HCT116 (cell line): ENCODE results near the gene PCSK2. TPM values are rescaled to one million over a fixed set of nuclear protein-coding genes. Genes with fewer than 3 reads are reported as not detected.

Source experiments
- ATAC-seq: fragments of 200-7000 bp; cut with Tn5 transposase; 2 replicates; pipeline ENCODE4 v1.9.1; 2020; ENCODE audit warnings: mild to moderate bottlenecking, moderate library complexity
- BruUV-seq: library from RNA; stranded (reverse); fragments of 400-500 nt; replicated peaks from 2 replicates; lab custom pipeline; 2021; lab: Mats Ljungman, UMichigan
- CTCF ChIA-PET: fragments of 300-600 bp; sonication (Branson Sonifier 250); formaldehyde crosslinking; loops from one replicate; lab custom pipeline; 2021; ENCODE audit warnings: antibody characterized with exemption; lab: Charles Lee
- POLR2A ChIA-PET: fragments of 300-600, 350-600 bp; sonication (Branson Sonifier 250); formaldehyde crosslinking; loops from one replicate; lab custom pipeline; 2021; ENCODE audit warnings: antibody characterized with exemption; lab: Charles Lee
- RAD21 ChIA-PET, 2 experiments: fragments of 300-600 bp; sonication (Branson Sonifier 250); formaldehyde crosslinking; loops; one replicate each; lab custom pipeline; 2023; ENCODE audit warnings: low total read pairs in 2 of 2; ENCODE audit not compliant: uncharacterized antibody in 2 of 2, unreplicated experiment in 2 of 2, low non-redundant PET in 1 of 2; lab: Charles Lee
- DNase-seq: peaks from one replicate; pipeline ENCODE4 v3.0.0-alpha.2; 2010; ENCODE audit warnings: low read depth, low spot score
- H2AFZ ChIP-seq: fragments of 200-600 bp; shearing (Covaris generic), sonication (generic); 2 replicates; pipeline ENCODE4 v1.6.1; 2017; ENCODE audit warnings: low read depth, mixed run types, mixed read lengths, antibody characterized with exemption, low read length; ENCODE audit not compliant: poor library complexity, severe bottlenecking
- H3K27ac ChIP-seq: 2 replicates; pipeline ENCODE4 v1.5.1; 2012; ENCODE audit warnings: low read depth, low read length
- H3K27me3 ChIP-seq: fragments of 200-600 bp; sonication (generic); 2 replicates; pipeline ENCODE4 v1.6.1; 2016; ENCODE audit warnings: mixed run types, low read length, mixed read lengths; ENCODE audit not compliant: insufficient read depth
- H3K36me3 ChIP-seq, 2 experiments: fragments of 200-500 bp in 1 of 2; fragments of 200-600 bp in 1 of 2; sonication (Bioruptor generic) in 1 of 2; sonication (generic) in 1 of 2; 2 replicates each; pipeline versions ENCODE4 v1.5.1 to v1.6.1; 2014 to 2016; ENCODE audit warnings: low read length in 2 of 2, inconsistent platforms in 1 of 2, mixed read lengths in 1 of 2, mixed run types in 1 of 2; ENCODE audit not compliant: insufficient read depth in 2 of 2, control insufficient read depth in 1 of 2
- H3K4me1 ChIP-seq, 2 experiments: fragments of 200-600 bp in 1 of 2; sonication (generic) in 1 of 2; 2 replicates each; pipeline versions ENCODE4 v1.5.1 to v1.6.1; 2012 to 2017; ENCODE audit warnings: low read length in 2 of 2, inconsistent platforms in 1 of 2, mild to moderate bottlenecking in 1 of 2, mixed read lengths in 1 of 2, mixed run types in 1 of 2, moderate library complexity in 1 of 2; ENCODE audit not compliant: insufficient read depth in 2 of 2, control insufficient read depth in 1 of 2
- H3K4me2 ChIP-seq: fragments of 200-600 bp; sonication (generic); 2 replicates; pipeline ENCODE4 v1.6.1; 2017; ENCODE audit warnings: mixed run types, low read length, mixed read lengths
- H3K4me3 ChIP-seq, 2 experiments: fragments of 200-600 bp in 1 of 2; sonication (generic) in 1 of 2; replicated peaks in 1 of 2; 2 replicates each; pipeline ENCODE4 v1.5.1; 2011 to 2016; ENCODE audit warnings: low read length in 2 of 2, control low read depth in 1 of 2, low read depth in 1 of 2, mild to moderate bottlenecking in 1 of 2, mixed read lengths in 1 of 2, mixed run types in 1 of 2
- H3K79me2 ChIP-seq: fragments of 200-600 bp; sonication (generic); 2 replicates; pipeline ENCODE4 v1.6.1; 2017; ENCODE audit warnings: mild to moderate bottlenecking, mixed run types, low read length, moderate library complexity, mixed read lengths; ENCODE audit not compliant: insufficient read depth
- H3K9ac ChIP-seq: fragments of 200-600 bp; sonication (generic); 2 replicates; pipeline ENCODE4 v1.6.1; 2016; ENCODE audit warnings: low read length, mixed read lengths
- H3K9me2 ChIP-seq: fragments of 200-600 bp; sonication (generic), shearing (Covaris generic); 2 replicates; pipeline ENCODE4 v1.6.1; 2017; ENCODE audit warnings: mixed run types, mild to moderate bottlenecking, moderate library complexity; ENCODE audit not compliant: insufficient read depth
- H3K9me3 ChIP-seq, 2 experiments: fragments of 200-500 bp in 1 of 2; fragments of 200-600 bp in 1 of 2; sonication (Bioruptor generic) in 1 of 2; sonication (generic) in 1 of 2; 2 replicates each; pipeline ENCODE4 v1.6.1; 2014 to 2017; ENCODE audit warnings: low read length in 2 of 2, mixed read lengths in 2 of 2, inconsistent platforms in 1 of 2, low read depth in 1 of 2, mild to moderate bottlenecking in 1 of 2, mixed run types in 1 of 2, moderate library complexity in 1 of 2; ENCODE audit not compliant: control insufficient read depth in 1 of 2, insufficient read depth in 1 of 2
- H4K20me1 ChIP-seq: fragments of 200-600 bp; sonication (generic), shearing (Covaris generic); 2 replicates; pipeline ENCODE4 v1.6.1; 2017; ENCODE audit warnings: mixed run types, mild to moderate bottlenecking, moderate library complexity; ENCODE audit not compliant: insufficient read depth
- CBX3 ChIP-seq: IDR thresholded peaks from 2 replicates; pipeline ENCODE4 v1.6.1; 2012; ENCODE audit warnings: low read depth
- CEBPB ChIP-seq: IDR thresholded peaks from 2 replicates; pipeline ENCODE4 v1.6.1; 2012; ENCODE audit warnings: low read depth
- EGR1 ChIP-seq: IDR thresholded peaks from 2 replicates; pipeline ENCODE4 v1.6.1; 2012; ENCODE audit warnings: low read depth
- ELF1 ChIP-seq: IDR thresholded peaks from 2 replicates; pipeline ENCODE4 v1.6.1; 2012; ENCODE audit warnings: low read depth, borderline replicate concordance
- EZH2 ChIP-seq: fragments of 200-600 bp; sonication (generic); IDR thresholded peaks from 2 replicates; pipeline ENCODE4 v1.6.1; 2017; ENCODE audit warnings: antibody characterized with exemption, mixed run types
- JUND ChIP-seq: IDR thresholded peaks from 2 replicates; pipeline ENCODE4 v1.6.1; 2012
- RAD21 ChIP-seq: IDR thresholded peaks from 2 replicates; pipeline ENCODE4 v1.6.1; 2012; ENCODE audit warnings: low read depth, mild to moderate bottlenecking
- SIN3A ChIP-seq: IDR thresholded peaks from 2 replicates; pipeline ENCODE4 v1.6.1; 2012; ENCODE audit warnings: low read depth
- SP1 ChIP-seq: IDR thresholded peaks from 2 replicates; pipeline ENCODE4 v1.6.1; 2012; ENCODE audit warnings: low read depth
- TCF7L2 ChIP-seq: IDR thresholded peaks from 2 replicates; pipeline ENCODE4 v1.7.0; 2011; ENCODE audit warnings: borderline replicate concordance, inconsistent platforms; ENCODE audit not compliant: insufficient read depth, insufficient read length; ENCODE audit errors: extremely low read depth
- YY1 ChIP-seq: IDR thresholded peaks from 2 replicates; pipeline ENCODE4 v1.6.1; 2011; ENCODE audit warnings: low read length, low read depth, moderate library complexity, mild to moderate bottlenecking; ENCODE audit not compliant: insufficient replicate concordance; ENCODE audit errors: extremely low read depth
- ZBTB33 ChIP-seq: IDR thresholded peaks from 2 replicates; pipeline ENCODE4 v1.6.1; 2011; ENCODE audit warnings: mild to moderate bottlenecking, low read length, moderate library complexity; ENCODE audit not compliant: insufficient replicate concordance; ENCODE audit errors: extremely low read depth
- ZNF274 ChIP-seq: fragments of 200-500 bp; sonication (Bioruptor generic); IDR thresholded peaks from 2 replicates; pipeline ENCODE4 v1.6.1; 2014; ENCODE audit warnings: mild to moderate bottlenecking, low read depth, low read length, inconsistent platforms
- intact Hi-C: fragments of 100-400 bp; cut with micrococcal nuclease; formaldehyde crosslinking; loops from 2 replicates; pipeline ENCODE4 v1.10.0; 2022
- total RNA-seq: library from RNA; stranded (reverse); gene quantifications from one replicate; pipeline ENCODE4 v1.2.1, GENCODE V29; 2021; ENCODE audit not compliant: unreplicated experiment
- TF ChIP-seq, protein P1 (sequence below): IDR thresholded peaks from 2 replicates; pipeline ENCODE4 v1.6.1; 2012
- TF ChIP-seq, protein P2 (sequence below), 3 experiments: fragments of 200-600 bp in 1 of 3; sonication (generic) in 1 of 3; IDR thresholded peaks in 2 of 3; conservative IDR thresholded peaks in 1 of 3; 2 replicates each; pipeline ENCODE4 v1.5.1; 2012 to 2017; ENCODE audit warnings: low read depth in 2 of 3, low read length in 2 of 3, antibody characterized with exemption in 1 of 3, borderline replicate concordance in 1 of 3, control low read depth in 1 of 3, mild to moderate bottlenecking in 1 of 3, mixed read lengths in 1 of 3, mixed run types in 1 of 3, moderate library complexity in 1 of 3; ENCODE audit not compliant: insufficient read depth in 1 of 3
- TF ChIP-seq, protein P3 (sequence below): IDR thresholded peaks from 2 replicates; pipeline ENCODE4 v1.6.1; 2012

PCSK2 gene
- total RNA-seq, 1 experiment from 2014 or later = not detected

DNA sequence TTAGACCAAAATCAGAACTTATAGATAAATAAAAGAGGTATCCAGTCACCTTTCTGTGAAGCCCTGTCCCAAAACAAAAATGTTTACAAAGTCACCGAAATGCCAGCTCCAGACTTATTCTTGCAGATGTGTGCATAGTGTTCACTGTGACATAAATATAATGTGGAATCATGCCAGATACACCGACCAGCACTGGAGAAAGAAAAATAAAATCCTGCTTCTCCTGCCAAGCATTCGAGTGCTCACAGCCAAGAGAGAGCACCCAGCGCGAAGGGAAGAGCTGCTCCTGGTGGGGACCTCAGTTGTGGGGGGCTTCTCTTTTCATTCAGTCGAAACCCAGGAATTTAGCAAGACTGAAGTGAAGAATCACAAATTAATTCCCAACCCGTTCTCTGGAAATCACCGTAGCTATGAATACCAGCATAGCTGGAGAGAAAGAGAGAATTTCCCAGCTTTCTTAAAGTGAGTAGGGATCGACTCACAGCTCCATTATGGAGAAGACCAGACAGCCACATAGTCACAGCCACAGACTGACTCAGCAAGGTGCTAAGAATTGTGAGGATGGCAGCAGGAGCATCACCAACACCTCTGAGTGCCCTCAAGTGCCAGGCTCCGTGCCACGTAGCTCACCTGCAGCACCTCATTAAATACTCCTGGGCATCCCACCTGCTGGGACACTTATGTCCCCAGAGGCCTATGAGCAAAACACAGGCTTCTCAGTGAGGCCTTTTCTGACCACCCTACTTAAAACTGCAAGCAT, 271.2 kb downstream of the PCSK2 start:
- TF ChIP-seq SIN3A (no peak), YY1 (no peak), EGR1 (no peak), EZH2 (no peak), CEBPB (no peak), ZBTB33 (no peak), ZNF274 (no peak), CBX3 (no peak), JUND (no peak), TCF7L2 (no peak), RAD21 (no peak), ELF1 (no peak), SP1 (no peak)
- TF ChIP-seq, protein P1, sequence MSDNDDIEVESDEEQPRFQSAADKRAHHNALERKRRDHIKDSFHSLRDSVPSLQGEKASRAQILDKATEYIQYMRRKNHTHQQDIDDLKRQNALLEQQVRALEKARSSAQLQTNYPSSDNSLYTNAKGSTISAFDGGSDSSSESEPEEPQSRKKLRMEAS = no peak
- TF ChIP-seq, protein P2, sequence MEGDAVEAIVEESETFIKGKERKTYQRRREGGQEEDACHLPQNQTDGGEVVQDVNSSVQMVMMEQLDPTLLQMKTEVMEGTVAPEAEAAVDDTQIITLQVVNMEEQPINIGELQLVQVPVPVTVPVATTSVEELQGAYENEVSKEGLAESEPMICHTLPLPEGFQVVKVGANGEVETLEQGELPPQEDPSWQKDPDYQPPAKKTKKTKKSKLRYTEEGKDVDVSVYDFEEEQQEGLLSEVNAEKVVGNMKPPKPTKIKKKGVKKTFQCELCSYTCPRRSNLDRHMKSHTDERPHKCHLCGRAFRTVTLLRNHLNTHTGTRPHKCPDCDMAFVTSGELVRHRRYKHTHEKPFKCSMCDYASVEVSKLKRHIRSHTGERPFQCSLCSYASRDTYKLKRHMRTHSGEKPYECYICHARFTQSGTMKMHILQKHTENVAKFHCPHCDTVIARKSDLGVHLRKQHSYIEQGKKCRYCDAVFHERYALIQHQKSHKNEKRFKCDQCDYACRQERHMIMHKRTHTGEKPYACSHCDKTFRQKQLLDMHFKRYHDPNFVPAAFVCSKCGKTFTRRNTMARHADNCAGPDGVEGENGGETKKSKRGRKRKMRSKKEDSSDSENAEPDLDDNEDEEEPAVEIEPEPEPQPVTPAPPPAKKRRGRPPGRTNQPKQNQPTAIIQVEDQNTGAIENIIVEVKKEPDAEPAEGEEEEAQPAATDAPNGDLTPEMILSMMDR (IDR thresholded peaks at IDR 0.05 in 2 of 3, conservative IDR thresholded peaks at IDR 0.05 in 1 of 3; ENCODE audit: borderline replicate concordance in 1 of 3, insufficient read depth in 1 of 3, low read depth in 2 of 3, low read length in 2 of 3) = no peak
- TF ChIP-seq, protein P3, sequence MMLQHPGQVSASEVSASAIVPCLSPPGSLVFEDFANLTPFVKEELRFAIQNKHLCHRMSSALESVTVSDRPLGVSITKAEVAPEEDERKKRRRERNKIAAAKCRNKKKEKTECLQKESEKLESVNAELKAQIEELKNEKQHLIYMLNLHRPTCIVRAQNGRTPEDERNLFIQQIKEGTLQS = no peak
- no peak overlapping the region for H2AFZ ChIP-seq
- no peaks in the 10 kb centered on the region for H3K4me1 ChIP-seq
- H3K9ac ChIP-seq = no peak overlapping the region
- DNase-seq = no peak
- no peaks in the 10 kb centered on the region for H3K79me2 ChIP-seq
- H3K9me3 ChIP-seq = no peaks in the 10 kb centered on the region
- no peaks in the 10 kb centered on the region for H3K27me3 ChIP-seq
- no peak overlapping the region for H3K27ac ChIP-seq
- ATAC-seq = 0 out of 2 replicates have a peak, but pooled peaks have one; percentile 20
- ChIA-PET CTCF (no interaction called here), RAD21 (no interaction called here), POLR2A (no interaction called here)
- no peak overlapping the region for H3K4me3 ChIP-seq
- H3K4me2 ChIP-seq = no peak overlapping the region
- intact Hi-C loops = no loop called here
- no TSS peak for BruUV-seq
- no peaks in the 10 kb centered on the region for H3K9me2 ChIP-seq
- H3K36me3 ChIP-seq = no peaks in the 10 kb centered on the region; a peak in 1 of 4 replicates
- no peaks in the 10 kb centered on the region for H4K20me1 ChIP-seq
